Naive thymus-derived CD4-positive, alpha-beta T cell (primary cell): ENCODE measurements around the gene HAND2. TPM values are rescaled to one million over a fixed set of nuclear protein-coding genes. Genes with fewer than 3 reads are reported as not detected.

ENCODE experiments used
- ATAC-seq: fragments of 150-1000 bp; cut with Tn5 transposase; 2 replicates; pipeline ENCODE4 v1.10.0; 2021; ENCODE audit warnings: mild to moderate bottlenecking, moderate library complexity
- CTCF ChIA-PET: fragments of 350-600 bp; sonication (Branson Sonifier 250); formaldehyde crosslinking; loops from one replicate; lab custom pipeline; 2021; ENCODE audit warnings: antibody characterized with exemption; lab: Charles Lee
- POLR2A ChIA-PET: fragments of 350-600 bp; sonication (Branson Sonifier 250); formaldehyde crosslinking; loops from one replicate; lab custom pipeline; 2021; ENCODE audit warnings: antibody characterized with exemption, inconsistent platforms; lab: Charles Lee
- DNase-seq, 9 donors: peaks; one replicate each; pipeline versions ENCODE4 v3.0.0 to v3.0.0-alpha.2; 2020 to 2022; ENCODE audit warnings: mixed read lengths in 1 of 9
- H3K27ac ChIP-seq: one replicate; pipeline ENCODE4 v1.7.0; 2013; ENCODE audit warnings: mild to moderate bottlenecking, low read depth, low read length, moderate library complexity
- H3K27me3 ChIP-seq, 2 donors: one replicate each; pipeline ENCODE4 v1.7.0; 2013; ENCODE audit warnings: low read length in 2 of 2, mild to moderate bottlenecking in 2 of 2, moderate library complexity in 2 of 2; ENCODE audit not compliant: control insufficient read depth in 2 of 2, insufficient read depth in 2 of 2
- H3K36me3 ChIP-seq, 3 experiments: 1 replicate in 2 of 3; 2 replicates in 1 of 3; pipeline ENCODE4 v1.7.0; 2013; ENCODE audit warnings: low read length in 3 of 3, mild to moderate bottlenecking in 3 of 3, moderate library complexity in 1 of 3; ENCODE audit not compliant: insufficient read depth in 3 of 3, control insufficient read depth in 2 of 3
- H3K4me1 ChIP-seq, 2 donors: one replicate each; pipeline ENCODE4 v1.7.0; 2013; ENCODE audit warnings: low read length in 2 of 2, mild to moderate bottlenecking in 2 of 2, moderate library complexity in 1 of 2; ENCODE audit not compliant: control insufficient read depth in 2 of 2, insufficient read depth in 2 of 2
- H3K4me3 ChIP-seq: 2 replicates; pipeline ENCODE4 v1.7.0; 2013; ENCODE audit warnings: mild to moderate bottlenecking, low read length
- H3K9me3 ChIP-seq, 3 experiments: 1 replicate in 2 of 3; 2 replicates in 1 of 3; pipeline ENCODE4 v1.7.0; 2013; ENCODE audit warnings: low read length in 3 of 3; ENCODE audit not compliant: control insufficient read depth in 2 of 3
- H3K27ac Mint-ChIP-seq, 9 donors: one replicate each; pipeline ENCODE4 v1.8.0; 2020 to 2022; ENCODE audit warnings: mixed read lengths in 9 of 9, mild to moderate bottlenecking in 8 of 9, moderate library complexity in 5 of 9, inconsistent platforms in 2 of 9
- H3K27me3 Mint-ChIP-seq, 5 donors: one replicate each; pipeline ENCODE4 v1.8.0; 2021 to 2022; ENCODE audit warnings: mixed read lengths in 5 of 5, mild to moderate bottlenecking in 1 of 5
- H3K36me3 Mint-ChIP-seq, 5 donors: one replicate each; pipeline ENCODE4 v1.8.0; 2020 to 2022; ENCODE audit warnings: mixed read lengths in 5 of 5, mild to moderate bottlenecking in 3 of 5, inconsistent platforms in 1 of 5
- H3K4me1 Mint-ChIP-seq, 7 donors: one replicate each; pipeline ENCODE4 v1.8.0; 2020 to 2022; ENCODE audit warnings: mixed read lengths in 7 of 7, mild to moderate bottlenecking in 3 of 7, inconsistent platforms in 1 of 7
- H3K4me3 Mint-ChIP-seq, 10 donors: one replicate each; pipeline ENCODE4 v1.8.0; 2020 to 2022; ENCODE audit warnings: mild to moderate bottlenecking in 10 of 10, mixed read lengths in 10 of 10, moderate library complexity in 6 of 10, inconsistent platforms in 2 of 10
- H3K9me3 Mint-ChIP-seq, 11 donors: one replicate each; pipeline ENCODE4 v1.8.0; 2020 to 2022; ENCODE audit warnings: mixed read lengths in 11 of 11, mild to moderate bottlenecking in 4 of 11, inconsistent platforms in 1 of 11, moderate library complexity in 1 of 11
- intact Hi-C, 2 donors: fragments of 100-400 bp; cut with micrococcal nuclease; formaldehyde crosslinking; loops; one replicate each; pipeline ENCODE4 v1.15.1; 2023
- polyA plus RNA-seq, 2 donors: library from polyadenylated mRNA; unstranded; fragments of 300-500 nt; fragmentation: Illumina TruSeq; gene quantifications; one replicate each; pipeline ENCODE4 v1.2.3, GENCODE V29; 2021
- total RNA-seq, 6 experiments: library from RNA in 5 of 6; stranded (reverse) in 5 of 6; gene quantifications; 1 replicate in 5 of 6; 2 replicates in 1 of 6; pipeline ENCODE4 v1.2.3 and lab custom pipeline; 2021 to 2026

HAND2 gene
- total and polyA plus RNA-seq, 7 experiments from 2014 or later, result not detected

- ATAC-seq (no peak), DNase-seq (no peak)
- Mint-ChIP-seq H3K36me3 (no peaks in the 10 kb centered on the region), H3K9me3 (peaks cover 0 to 2% (median 0%) of the 10 kb centered on the region in 11 donors), H3K27ac (no peak overlapping the region), H3K4me3 (no peak overlapping the region), H3K4me1 (no peaks in the 10 kb centered on the region), H3K27me3 (peaks cover 7 to 48% (median 18%) of the 10 kb centered on the region in 5 donors)
- no peaks in the 10 kb centered on the region for H3K36me3 ChIP-seq
- POLR2A ChIA-PET, result no interaction called here
- CTCF ChIA-PET, result no interaction called here
- no peak overlapping the region for H3K4me3 ChIP-seq
- no peaks in the 10 kb centered on the region for H3K27me3 ChIP-seq
- H3K27ac ChIP-seq, result no peak overlapping the region
- no peaks in the 10 kb centered on the region for H3K4me1 ChIP-seq
- intact Hi-C loops, result no loop called here
- no peaks in the 10 kb centered on the region for H3K9me3 ChIP-seq
Measured at GRCh38 chr4:173572493-173573129, 42.6 kb upstream of the HAND2 start.

- H3K9me3 ChIP-seq, result no peaks in the 10 kb centered on the region
- no peaks in the 10 kb centered on the region for H3K4me1 ChIP-seq
- no peaks in the 10 kb centered on the region for H3K36me3 Mint-ChIP-seq
- no peak overlapping the region for H3K4me3 Mint-ChIP-seq
- ATAC-seq (no peak), DNase-seq (no peak)
- intact Hi-C loops, result no loop called here
- H3K4me3 ChIP-seq, result no peak overlapping the region
- POLR2A ChIA-PET, result no interaction called here
- H3K27me3 ChIP-seq, result peaks cover 0 to 2% of the 10 kb centered on the region in 2 donors
- peaks cover 7 to 47% (median 18%) of the 10 kb centered on the region in 5 donors for H3K27me3 Mint-ChIP-seq
- peaks cover 0 to 2% (median 0%) of the 10 kb centered on the region in 11 donors for H3K9me3 Mint-ChIP-seq
- no peak overlapping the region for H3K27ac ChIP-seq
- CTCF ChIA-PET, result no interaction called here
- no peak overlapping the region for H3K27ac Mint-ChIP-seq
- H3K4me1 Mint-ChIP-seq, result no peaks in the 10 kb centered on the region
- H3K36me3 ChIP-seq, result no peaks in the 10 kb centered on the region
Measured at GRCh38 chr4:173571620-173572019, 41.6 kb upstream of the HAND2 start.

GRCh38 chr4:173565281-173565680 lies 35.3 kb upstream of the HAND2 start:
- H3K4me1 Mint-ChIP-seq, result no peaks in the 10 kb centered on the region
- peaks cover 0 to 2% (median 0%) of the 10 kb centered on the region in 11 donors for H3K9me3 Mint-ChIP-seq
- Histone ChIP-seq H3K27ac (no peak overlapping the region), H3K4me3 (no peak overlapping the region), H3K9me3 (no peaks in the 10 kb centered on the region), H3K36me3 (no peaks in the 10 kb centered on the region), H3K4me1 (no peaks in the 10 kb centered on the region), H3K27me3 (peaks cover 0 to 2% of the 10 kb centered on the region in 2 donors)
- peaks cover 0 to 21% (median 12%) of the 10 kb centered on the region in 5 donors for H3K27me3 Mint-ChIP-seq
- no peak overlapping the region for H3K4me3 Mint-ChIP-seq
- ATAC-seq, result no peak
- no peak for DNase-seq
- ChIA-PET CTCF (no interaction called here), POLR2A (no interaction called here)
- H3K36me3 Mint-ChIP-seq, result no peaks in the 10 kb centered on the region
- H3K27ac Mint-ChIP-seq, result no peak overlapping the region
- intact Hi-C loops, result no loop called here

GRCh38 chr4:173564461-173564860 lies 34.4 kb upstream of the HAND2 start:
- Mint-ChIP-seq H3K4me3 (no peak overlapping the region), H3K27ac (no peak overlapping the region), H3K36me3 (no peaks in the 10 kb centered on the region), H3K27me3 (peaks cover 0 to 23% (median 17%) of the 10 kb centered on the region in 5 donors), H3K9me3 (peaks cover 0 to 2% (median 0%) of the 10 kb centered on the region in 11 donors), H3K4me1 (no peaks in the 10 kb centered on the region)
- intact Hi-C loops, result no loop called here
- ChIA-PET POLR2A (no interaction called here), CTCF (no interaction called here)
- H3K4me3 ChIP-seq, result no peak overlapping the region
- DNase-seq, result no peak
- no peak for ATAC-seq
- H3K27me3 ChIP-seq, result peaks cover 0 to 2% of the 10 kb centered on the region in 2 donors
- no peaks in the 10 kb centered on the region for H3K9me3 ChIP-seq
- H3K4me1 ChIP-seq, result no peaks in the 10 kb centered on the region
- no peaks in the 10 kb centered on the region for H3K36me3 ChIP-seq
- no peak overlapping the region for H3K27ac ChIP-seq

GRCh38 chr4:173560896-173561295 lies 30.9 kb upstream of the HAND2 start:
- Histone ChIP-seq H3K4me3 (no peak overlapping the region), H3K36me3 (no peaks in the 10 kb centered on the region), H3K9me3 (no peaks in the 10 kb centered on the region), H3K27me3 (no peaks in the 10 kb centered on the region), H3K4me1 (no peaks in the 10 kb centered on the region), H3K27ac (no peak overlapping the region)
- no peak for ATAC-seq
- Mint-ChIP-seq H3K36me3 (no peaks in the 10 kb centered on the region), H3K9me3 (peaks cover 0 to 2% (median 0%) of the 10 kb centered on the region in 11 donors), H3K27ac (no peak overlapping the region), H3K4me3 (no peak overlapping the region), H3K27me3 (peaks cover 2 to 38% (median 23%) of the 10 kb centered on the region in 5 donors), H3K4me1 (no peaks in the 10 kb centered on the region)
- intact Hi-C loops, result no loop called here
- ChIA-PET POLR2A (no interaction called here), CTCF (interaction anchor here (0.7 kb wide), 1 partner anchor 795 kb away, joined by 3 read pairs; no protein-coding TSS in a partner anchor)
- no peak for DNase-seq

- ATAC-seq, result no peak
- ChIA-PET CTCF (no interaction called here), POLR2A (no interaction called here)
- peaks cover 0 to 11% (median 0%) of the 10 kb centered on the region in 11 donors for H3K9me3 Mint-ChIP-seq
- peaks cover 5 to 60% (median 43%) of the 10 kb centered on the region in 5 donors for H3K27me3 Mint-ChIP-seq
- Histone ChIP-seq H3K9me3 (no peaks in the 10 kb centered on the region), H3K27ac (no peak overlapping the region), H3K4me1 (no peaks in the 10 kb centered on the region), H3K36me3 (no peaks in the 10 kb centered on the region), H3K27me3 (no peaks in the 10 kb centered on the region), H3K4me3 (no peak overlapping the region)
- no peak for DNase-seq
- intact Hi-C loops, result no loop called here
- no peak overlapping the region for H3K4me3 Mint-ChIP-seq
- H3K4me1 Mint-ChIP-seq, result no peaks in the 10 kb centered on the region
- H3K27ac Mint-ChIP-seq, result no peak overlapping the region
- no peaks in the 10 kb centered on the region for H3K36me3 Mint-ChIP-seq
Measured at GRCh38 chr4:173556398-173557131, 26.5 kb upstream of the HAND2 start.
